HCT116 (cell line): ENCODE measurements around the gene C17orf67. TPM values are rescaled to one million over a fixed set of nuclear protein-coding genes. Genes with fewer than 3 reads are reported as not detected.

ENCODE experiments used
- ATAC-seq: fragments of 200-7000 bp; cut with Tn5 transposase; 2 replicates; pipeline ENCODE4 v1.9.1; 2020; ENCODE audit warnings: mild to moderate bottlenecking, moderate library complexity
- BruUV-seq: library from RNA; stranded (reverse); fragments of 400-500 nt; replicated peaks from 2 replicates; lab custom pipeline; 2021; lab: Mats Ljungman, UMichigan
- CTCF ChIA-PET: fragments of 300-600 bp; sonication (Branson Sonifier 250); formaldehyde crosslinking; loops from one replicate; lab custom pipeline; 2021; ENCODE audit warnings: antibody characterized with exemption; lab: Charles Lee
- POLR2A ChIA-PET: fragments of 300-600, 350-600 bp; sonication (Branson Sonifier 250); formaldehyde crosslinking; loops from one replicate; lab custom pipeline; 2021; ENCODE audit warnings: antibody characterized with exemption; lab: Charles Lee
- RAD21 ChIA-PET, 2 experiments: fragments of 300-600 bp; sonication (Branson Sonifier 250); formaldehyde crosslinking; loops; one replicate each; lab custom pipeline; 2023; ENCODE audit warnings: low total read pairs in 2 of 2; ENCODE audit not compliant: uncharacterized antibody in 2 of 2, unreplicated experiment in 2 of 2, low non-redundant PET in 1 of 2; lab: Charles Lee
- DNase-seq: peaks from one replicate; pipeline ENCODE4 v3.0.0-alpha.2; 2010; ENCODE audit warnings: low read depth, low spot score
- H2AFZ ChIP-seq: fragments of 200-600 bp; shearing (Covaris generic), sonication (generic); 2 replicates; pipeline ENCODE4 v1.6.1; 2017; ENCODE audit warnings: low read depth, mixed run types, mixed read lengths, antibody characterized with exemption, low read length; ENCODE audit not compliant: poor library complexity, severe bottlenecking
- H3K27ac ChIP-seq: 2 replicates; pipeline ENCODE4 v1.5.1; 2012; ENCODE audit warnings: low read depth, low read length
- H3K27me3 ChIP-seq: fragments of 200-600 bp; sonication (generic); 2 replicates; pipeline ENCODE4 v1.6.1; 2016; ENCODE audit warnings: mixed run types, low read length, mixed read lengths; ENCODE audit not compliant: insufficient read depth
- H3K36me3 ChIP-seq, 2 experiments: fragments of 200-500 bp in 1 of 2; fragments of 200-600 bp in 1 of 2; sonication (Bioruptor generic) in 1 of 2; sonication (generic) in 1 of 2; 2 replicates each; pipeline versions ENCODE4 v1.5.1 to v1.6.1; 2014 to 2016; ENCODE audit warnings: low read length in 2 of 2, inconsistent platforms in 1 of 2, mixed read lengths in 1 of 2, mixed run types in 1 of 2; ENCODE audit not compliant: insufficient read depth in 2 of 2, control insufficient read depth in 1 of 2
- H3K4me1 ChIP-seq, 2 experiments: fragments of 200-600 bp in 1 of 2; sonication (generic) in 1 of 2; 2 replicates each; pipeline versions ENCODE4 v1.5.1 to v1.6.1; 2012 to 2017; ENCODE audit warnings: low read length in 2 of 2, inconsistent platforms in 1 of 2, mild to moderate bottlenecking in 1 of 2, mixed read lengths in 1 of 2, mixed run types in 1 of 2, moderate library complexity in 1 of 2; ENCODE audit not compliant: insufficient read depth in 2 of 2, control insufficient read depth in 1 of 2
- H3K4me2 ChIP-seq: fragments of 200-600 bp; sonication (generic); 2 replicates; pipeline ENCODE4 v1.6.1; 2017; ENCODE audit warnings: mixed run types, low read length, mixed read lengths
- H3K4me3 ChIP-seq, 2 experiments: fragments of 200-600 bp in 1 of 2; sonication (generic) in 1 of 2; replicated peaks in 1 of 2; 2 replicates each; pipeline ENCODE4 v1.5.1; 2011 to 2016; ENCODE audit warnings: low read length in 2 of 2, control low read depth in 1 of 2, low read depth in 1 of 2, mild to moderate bottlenecking in 1 of 2, mixed read lengths in 1 of 2, mixed run types in 1 of 2
- H3K79me2 ChIP-seq: fragments of 200-600 bp; sonication (generic); 2 replicates; pipeline ENCODE4 v1.6.1; 2017; ENCODE audit warnings: mild to moderate bottlenecking, mixed run types, low read length, moderate library complexity, mixed read lengths; ENCODE audit not compliant: insufficient read depth
- H3K9ac ChIP-seq: fragments of 200-600 bp; sonication (generic); 2 replicates; pipeline ENCODE4 v1.6.1; 2016; ENCODE audit warnings: low read length, mixed read lengths
- H3K9me2 ChIP-seq: fragments of 200-600 bp; sonication (generic), shearing (Covaris generic); 2 replicates; pipeline ENCODE4 v1.6.1; 2017; ENCODE audit warnings: mixed run types, mild to moderate bottlenecking, moderate library complexity; ENCODE audit not compliant: insufficient read depth
- H3K9me3 ChIP-seq, 2 experiments: fragments of 200-500 bp in 1 of 2; fragments of 200-600 bp in 1 of 2; sonication (Bioruptor generic) in 1 of 2; sonication (generic) in 1 of 2; 2 replicates each; pipeline ENCODE4 v1.6.1; 2014 to 2017; ENCODE audit warnings: low read length in 2 of 2, mixed read lengths in 2 of 2, inconsistent platforms in 1 of 2, low read depth in 1 of 2, mild to moderate bottlenecking in 1 of 2, mixed run types in 1 of 2, moderate library complexity in 1 of 2; ENCODE audit not compliant: control insufficient read depth in 1 of 2, insufficient read depth in 1 of 2
- H4K20me1 ChIP-seq: fragments of 200-600 bp; sonication (generic), shearing (Covaris generic); 2 replicates; pipeline ENCODE4 v1.6.1; 2017; ENCODE audit warnings: mixed run types, mild to moderate bottlenecking, moderate library complexity; ENCODE audit not compliant: insufficient read depth
- CBX3 ChIP-seq: IDR thresholded peaks from 2 replicates; pipeline ENCODE4 v1.6.1; 2012; ENCODE audit warnings: low read depth
- CEBPB ChIP-seq: IDR thresholded peaks from 2 replicates; pipeline ENCODE4 v1.6.1; 2012; ENCODE audit warnings: low read depth
- EGR1 ChIP-seq: IDR thresholded peaks from 2 replicates; pipeline ENCODE4 v1.6.1; 2012; ENCODE audit warnings: low read depth
- EZH2 ChIP-seq: fragments of 200-600 bp; sonication (generic); IDR thresholded peaks from 2 replicates; pipeline ENCODE4 v1.6.1; 2017; ENCODE audit warnings: antibody characterized with exemption, mixed run types
- EZH2phosphoT487 ChIP-seq: fragments of 200-600 bp; IDR thresholded peaks from 2 replicates; pipeline ENCODE4 v1.6.1; 2018; ENCODE audit warnings: antibody characterized with exemption, borderline replicate concordance
- FOSL1 ChIP-seq: IDR thresholded peaks from 2 replicates; pipeline ENCODE4 v1.6.1; 2012; ENCODE audit warnings: low read depth
- JUND ChIP-seq: IDR thresholded peaks from 2 replicates; pipeline ENCODE4 v1.6.1; 2012
- POLR2AphosphoS5 ChIP-seq: IDR thresholded peaks from 2 replicates; pipeline ENCODE4 v1.6.1; 2011; ENCODE audit warnings: mild to moderate bottlenecking, low read depth, low read length, moderate library complexity
- RAD21 ChIP-seq: IDR thresholded peaks from 2 replicates; pipeline ENCODE4 v1.6.1; 2012; ENCODE audit warnings: low read depth, mild to moderate bottlenecking
- TCF7L2 ChIP-seq: IDR thresholded peaks from 2 replicates; pipeline ENCODE4 v1.7.0; 2011; ENCODE audit warnings: borderline replicate concordance, inconsistent platforms; ENCODE audit not compliant: insufficient read depth, insufficient read length; ENCODE audit errors: extremely low read depth
- YY1 ChIP-seq: IDR thresholded peaks from 2 replicates; pipeline ENCODE4 v1.6.1; 2011; ENCODE audit warnings: low read length, low read depth, moderate library complexity, mild to moderate bottlenecking; ENCODE audit not compliant: insufficient replicate concordance; ENCODE audit errors: extremely low read depth
- ZNF274 ChIP-seq: fragments of 200-500 bp; sonication (Bioruptor generic); IDR thresholded peaks from 2 replicates; pipeline ENCODE4 v1.6.1; 2014; ENCODE audit warnings: mild to moderate bottlenecking, low read depth, low read length, inconsistent platforms
- intact Hi-C: fragments of 100-400 bp; cut with micrococcal nuclease; formaldehyde crosslinking; loops from 2 replicates; pipeline ENCODE4 v1.10.0; 2022
- total RNA-seq: library from RNA; stranded (reverse); gene quantifications from one replicate; pipeline ENCODE4 v1.2.1, GENCODE V29; 2021; ENCODE audit not compliant: unreplicated experiment
- TF ChIP-seq, protein P1 (sequence below): IDR thresholded peaks from 2 replicates; pipeline ENCODE4 v1.6.1; 2012
- TF ChIP-seq, protein P2 (sequence below): IDR thresholded peaks from 2 replicates; pipeline ENCODE4 v1.6.1; 2012; ENCODE audit warnings: low read depth
- TF ChIP-seq, protein P3 (sequence below): IDR thresholded peaks from 2 replicates; pipeline ENCODE4 v1.6.1; 2012
- TF ChIP-seq, protein P4 (sequence below), 3 experiments: fragments of 200-600 bp in 1 of 3; sonication (generic) in 1 of 3; IDR thresholded peaks in 2 of 3; conservative IDR thresholded peaks in 1 of 3; 2 replicates each; pipeline ENCODE4 v1.5.1; 2012 to 2017; ENCODE audit warnings: low read depth in 2 of 3, low read length in 2 of 3, antibody characterized with exemption in 1 of 3, borderline replicate concordance in 1 of 3, control low read depth in 1 of 3, mild to moderate bottlenecking in 1 of 3, mixed read lengths in 1 of 3, mixed run types in 1 of 3, moderate library complexity in 1 of 3; ENCODE audit not compliant: insufficient read depth in 1 of 3

C17orf67 gene
- total RNA-seq, 1 experiment from 2014 or later, result 0.84 TPM

DNA sequence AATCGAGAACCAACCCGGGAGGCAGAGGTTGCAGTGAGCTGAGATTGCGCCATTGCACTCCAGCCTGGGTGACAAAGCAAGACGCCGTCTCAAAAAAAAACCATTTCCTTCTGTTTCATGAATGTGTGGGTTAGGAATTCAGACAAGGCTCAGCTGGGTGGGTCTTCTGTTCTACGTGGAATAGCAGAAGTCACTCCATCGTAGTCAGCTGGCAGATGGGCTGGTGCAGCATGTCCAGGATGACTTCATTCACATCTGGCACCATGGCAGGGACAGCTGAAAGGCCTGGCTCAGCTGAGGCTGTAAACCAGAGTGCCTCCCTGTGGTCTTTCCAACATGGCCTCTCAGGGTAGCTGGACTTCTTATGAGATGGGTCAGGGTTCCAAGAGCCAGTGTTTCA, 89.0 kb downstream of the C17orf67 start:
- no peaks in the 10 kb centered on the region for H3K79me2 ChIP-seq
- ChIA-PET CTCF (interaction anchor here (1.0 kb wide), 1 partner anchor 29 kb away, joined by 3 read pairs; no protein-coding TSS in a partner anchor), RAD21 (no interaction called here), POLR2A (no interaction called here)
- no peak for ATAC-seq
- H4K20me1 ChIP-seq, result no peaks in the 10 kb centered on the region
- no peaks in the 10 kb centered on the region; a peak in 1 of 4 replicates for H3K9me3 ChIP-seq
- peaks cover 26% of the 10 kb centered on the region for H3K27me3 ChIP-seq
- H2AFZ ChIP-seq, result no peak overlapping the region
- H3K4me1 ChIP-seq, result no peaks in the 10 kb centered on the region
- intact Hi-C loops, result no loop called here
- TF ChIP-seq, protein P1, sequence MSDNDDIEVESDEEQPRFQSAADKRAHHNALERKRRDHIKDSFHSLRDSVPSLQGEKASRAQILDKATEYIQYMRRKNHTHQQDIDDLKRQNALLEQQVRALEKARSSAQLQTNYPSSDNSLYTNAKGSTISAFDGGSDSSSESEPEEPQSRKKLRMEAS, result no peak
- TF ChIP-seq JUND (no peak), TCF7L2 (no peak), FOSL1 (no peak), CEBPB (no peak), CBX3 (no peak), POLR2AphosphoS5 (no peak), ZNF274 (no peak), YY1 (no peak), EZH2phosphoT487 (no peak), RAD21 (no peak), EGR1 (no peak), EZH2 (no peak)
- TF ChIP-seq, protein P2, sequence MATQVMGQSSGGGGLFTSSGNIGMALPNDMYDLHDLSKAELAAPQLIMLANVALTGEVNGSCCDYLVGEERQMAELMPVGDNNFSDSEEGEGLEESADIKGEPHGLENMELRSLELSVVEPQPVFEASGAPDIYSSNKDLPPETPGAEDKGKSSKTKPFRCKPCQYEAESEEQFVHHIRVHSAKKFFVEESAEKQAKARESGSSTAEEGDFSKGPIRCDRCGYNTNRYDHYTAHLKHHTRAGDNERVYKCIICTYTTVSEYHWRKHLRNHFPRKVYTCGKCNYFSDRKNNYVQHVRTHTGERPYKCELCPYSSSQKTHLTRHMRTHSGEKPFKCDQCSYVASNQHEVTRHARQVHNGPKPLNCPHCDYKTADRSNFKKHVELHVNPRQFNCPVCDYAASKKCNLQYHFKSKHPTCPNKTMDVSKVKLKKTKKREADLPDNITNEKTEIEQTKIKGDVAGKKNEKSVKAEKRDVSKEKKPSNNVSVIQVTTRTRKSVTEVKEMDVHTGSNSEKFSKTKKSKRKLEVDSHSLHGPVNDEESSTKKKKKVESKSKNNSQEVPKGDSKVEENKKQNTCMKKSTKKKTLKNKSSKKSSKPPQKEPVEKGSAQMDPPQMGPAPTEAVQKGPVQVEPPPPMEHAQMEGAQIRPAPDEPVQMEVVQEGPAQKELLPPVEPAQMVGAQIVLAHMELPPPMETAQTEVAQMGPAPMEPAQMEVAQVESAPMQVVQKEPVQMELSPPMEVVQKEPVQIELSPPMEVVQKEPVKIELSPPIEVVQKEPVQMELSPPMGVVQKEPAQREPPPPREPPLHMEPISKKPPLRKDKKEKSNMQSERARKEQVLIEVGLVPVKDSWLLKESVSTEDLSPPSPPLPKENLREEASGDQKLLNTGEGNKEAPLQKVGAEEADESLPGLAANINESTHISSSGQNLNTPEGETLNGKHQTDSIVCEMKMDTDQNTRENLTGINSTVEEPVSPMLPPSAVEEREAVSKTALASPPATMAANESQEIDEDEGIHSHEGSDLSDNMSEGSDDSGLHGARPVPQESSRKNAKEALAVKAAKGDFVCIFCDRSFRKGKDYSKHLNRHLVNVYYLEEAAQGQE, result no peak
- TF ChIP-seq, protein P3, sequence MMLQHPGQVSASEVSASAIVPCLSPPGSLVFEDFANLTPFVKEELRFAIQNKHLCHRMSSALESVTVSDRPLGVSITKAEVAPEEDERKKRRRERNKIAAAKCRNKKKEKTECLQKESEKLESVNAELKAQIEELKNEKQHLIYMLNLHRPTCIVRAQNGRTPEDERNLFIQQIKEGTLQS, result no peak
- TF ChIP-seq, protein P4, sequence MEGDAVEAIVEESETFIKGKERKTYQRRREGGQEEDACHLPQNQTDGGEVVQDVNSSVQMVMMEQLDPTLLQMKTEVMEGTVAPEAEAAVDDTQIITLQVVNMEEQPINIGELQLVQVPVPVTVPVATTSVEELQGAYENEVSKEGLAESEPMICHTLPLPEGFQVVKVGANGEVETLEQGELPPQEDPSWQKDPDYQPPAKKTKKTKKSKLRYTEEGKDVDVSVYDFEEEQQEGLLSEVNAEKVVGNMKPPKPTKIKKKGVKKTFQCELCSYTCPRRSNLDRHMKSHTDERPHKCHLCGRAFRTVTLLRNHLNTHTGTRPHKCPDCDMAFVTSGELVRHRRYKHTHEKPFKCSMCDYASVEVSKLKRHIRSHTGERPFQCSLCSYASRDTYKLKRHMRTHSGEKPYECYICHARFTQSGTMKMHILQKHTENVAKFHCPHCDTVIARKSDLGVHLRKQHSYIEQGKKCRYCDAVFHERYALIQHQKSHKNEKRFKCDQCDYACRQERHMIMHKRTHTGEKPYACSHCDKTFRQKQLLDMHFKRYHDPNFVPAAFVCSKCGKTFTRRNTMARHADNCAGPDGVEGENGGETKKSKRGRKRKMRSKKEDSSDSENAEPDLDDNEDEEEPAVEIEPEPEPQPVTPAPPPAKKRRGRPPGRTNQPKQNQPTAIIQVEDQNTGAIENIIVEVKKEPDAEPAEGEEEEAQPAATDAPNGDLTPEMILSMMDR (IDR thresholded peaks at IDR 0.05 in 2 of 3, conservative IDR thresholded peaks at IDR 0.05 in 1 of 3; ENCODE audit: borderline replicate concordance in 1 of 3, insufficient read depth in 1 of 3, low read depth in 2 of 3, low read length in 2 of 3), result no peak
- BruUV-seq, result no TSS peak
- H3K27ac ChIP-seq, result no peak overlapping the region
- no peak overlapping the region for H3K4me3 ChIP-seq
- H3K4me2 ChIP-seq, result no peak overlapping the region
- no peak overlapping the region for H3K9ac ChIP-seq
- DNase-seq, result no peak
- H3K36me3 ChIP-seq, result no peaks in the 10 kb centered on the region
- H3K9me2 ChIP-seq, result no peaks in the 10 kb centered on the region
